ENCODE measurements around the gene TNN. TPM values are rescaled to one million over a fixed set of nuclear protein-coding genes. Genes with fewer than 3 reads are reported as not detected.
"Not testable (repeated sequence)": the region's sequence is repeated elsewhere in the genome, so short reads cannot be mapped to it uniquely, and the experiment has no call there.

The TNN gene
- total RNA-seq, 1 donor from 2014 or later = not detected

- intact Hi-C loops (cut with micrococcal nuclease) = no loop called here
- Mint-ChIP-seq H3K4me3 (ENCODE audit: low read depth) (no peak overlapping the region), H3K27ac (no peak overlapping the region), H3K27me3 (ENCODE audit: low read depth) (peaks cover 31% of the 10 kb centered on the region), H3K9me3 (no peaks in the 10 kb centered on the region), H3K4me1 (ENCODE audit: low read depth) (no peaks in the 10 kb centered on the region), H3K36me3 (ENCODE audit: low read depth) (no peaks in the 10 kb centered on the region)
- DNase-seq (ENCODE audit: low spot score) = no peak
Measured at GRCh38 chr1:175043824-175044223, 23.8 kb upstream of the TNN start.

GRCh38 chr1:175044591-175044990 is 23.0 kb upstream of the TNN start:
- intact Hi-C loops (cut with micrococcal nuclease); H3K27ac Mint-ChIP-seq: not testable (repeated sequence)
- peaks cover 32% of the 10 kb centered on the region for H3K27me3 Mint-ChIP-seq (ENCODE audit: low read depth)

GRCh38 chr1:175045097-175045496 is 22.5 kb upstream of the TNN start:
- H3K27me3 Mint-ChIP-seq (ENCODE audit: low read depth) = peaks cover 30% of the 10 kb centered on the region
- H3K4me3 Mint-ChIP-seq (ENCODE audit: low read depth) = no peak overlapping the region
- no peak overlapping the region for H3K27ac Mint-ChIP-seq
- no peak for DNase-seq (ENCODE audit: low spot score)
- H3K36me3 Mint-ChIP-seq (ENCODE audit: low read depth) = no peaks in the 10 kb centered on the region
- intact Hi-C loops (cut with micrococcal nuclease) = no loop called here
- no peaks in the 10 kb centered on the region for H3K4me1 Mint-ChIP-seq (ENCODE audit: low read depth)
- H3K9me3 Mint-ChIP-seq = no peaks in the 10 kb centered on the region

More at GRCh38 chr1:175044591-175044990, 23.0 kb upstream of the TNN start:
- H3K9me3 Mint-ChIP-seq; H3K4me1 Mint-ChIP-seq (ENCODE audit: low read depth); H3K36me3 Mint-ChIP-seq (ENCODE audit: low read depth); DNase-seq (ENCODE audit: low spot score); H3K4me3 Mint-ChIP-seq (ENCODE audit: low read depth): not testable (repeated sequence)

- no peak overlapping the region for H3K4me3 Mint-ChIP-seq (ENCODE audit: low read depth)
- intact Hi-C loops (cut with micrococcal nuclease) = no loop called here
- no peaks in the 10 kb centered on the region for H3K4me1 Mint-ChIP-seq (ENCODE audit: low read depth)
- peaks cover 30% of the 10 kb centered on the region for H3K27me3 Mint-ChIP-seq (ENCODE audit: low read depth)
- H3K36me3 Mint-ChIP-seq (ENCODE audit: low read depth) = no peaks in the 10 kb centered on the region
- no peak for DNase-seq (ENCODE audit: low spot score)
- no peak overlapping the region for H3K27ac Mint-ChIP-seq
- H3K9me3 Mint-ChIP-seq = no peaks in the 10 kb centered on the region
Measured at GRCh38 chr1:175045519-175045918, 22.1 kb upstream of the TNN start.

GRCh38 chr1:175050992-175051391 is 16.6 kb upstream of the TNN start:
- Mint-ChIP-seq H3K9me3 (no peaks in the 10 kb centered on the region), H3K4me3 (ENCODE audit: low read depth) (no peak overlapping the region)

GRCh38 chr1:175054736-175055135 is 12.9 kb upstream of the TNN start:
- H3K4me3 Mint-ChIP-seq (ENCODE audit: low read depth) = no peak overlapping the region
- H3K4me1 Mint-ChIP-seq (ENCODE audit: low read depth) = peaks cover 4% of the 10 kb centered on the region
- H3K27ac Mint-ChIP-seq = no peak overlapping the region
- peaks cover 15% of the 10 kb centered on the region for H3K27me3 Mint-ChIP-seq (ENCODE audit: low read depth)
- H3K9me3 Mint-ChIP-seq = no peaks in the 10 kb centered on the region
- no peaks in the 10 kb centered on the region for H3K36me3 Mint-ChIP-seq (ENCODE audit: low read depth)
- no peak for DNase-seq (ENCODE audit: low spot score)
- intact Hi-C loops (cut with micrococcal nuclease) = no loop called here

More at GRCh38 chr1:175050992-175051391, 16.6 kb upstream of the TNN start:
- H3K27ac Mint-ChIP-seq = no peak overlapping the region
- no peak for DNase-seq (ENCODE audit: low spot score)
- intact Hi-C loops (cut with micrococcal nuclease) = no loop called here
- no peaks in the 10 kb centered on the region for H3K36me3 Mint-ChIP-seq (ENCODE audit: low read depth)
- peaks cover 2% of the 10 kb centered on the region for H3K4me1 Mint-ChIP-seq (ENCODE audit: low read depth)
- H3K27me3 Mint-ChIP-seq (ENCODE audit: low read depth) = peaks cover 31% of the 10 kb centered on the region

- H3K4me1 Mint-ChIP-seq (ENCODE audit: low read depth) = peaks cover 3% of the 10 kb centered on the region
- no peak for DNase-seq (ENCODE audit: low spot score)
- intact Hi-C loops (cut with micrococcal nuclease) = no loop called here
- no peak overlapping the region for H3K4me3 Mint-ChIP-seq (ENCODE audit: low read depth)
- H3K36me3 Mint-ChIP-seq (ENCODE audit: low read depth) = no peaks in the 10 kb centered on the region
- no peak overlapping the region for H3K27ac Mint-ChIP-seq
- no peaks in the 10 kb centered on the region for H3K9me3 Mint-ChIP-seq
- peaks cover 25% of the 10 kb centered on the region for H3K27me3 Mint-ChIP-seq (ENCODE audit: low read depth)
Measured at GRCh38 chr1:175062339-175062738, 5.3 kb upstream of the TNN start.

- H3K27ac Mint-ChIP-seq = no peak overlapping the region
- H3K4me1 Mint-ChIP-seq (ENCODE audit: low read depth) = no peaks in the 10 kb centered on the region
- H3K4me3 Mint-ChIP-seq (ENCODE audit: low read depth) = no peak overlapping the region
- no peak for DNase-seq (ENCODE audit: low spot score)
- peaks cover 25% of the 10 kb centered on the region for H3K27me3 Mint-ChIP-seq (ENCODE audit: low read depth)
- intact Hi-C loops (cut with micrococcal nuclease) = no loop called here
- no peaks in the 10 kb centered on the region for H3K36me3 Mint-ChIP-seq (ENCODE audit: low read depth)
- H3K9me3 Mint-ChIP-seq = no peaks in the 10 kb centered on the region
Measured at GRCh38 chr1:175062858-175063257, 4.8 kb upstream of the TNN start.

- H3K27ac Mint-ChIP-seq = no peak overlapping the region
- no peaks in the 10 kb centered on the region for H3K36me3 Mint-ChIP-seq (ENCODE audit: low read depth)
- no peak overlapping the region for H3K4me3 Mint-ChIP-seq (ENCODE audit: low read depth)
- H3K27me3 Mint-ChIP-seq (ENCODE audit: low read depth) = peaks cover 12% of the 10 kb centered on the region
- peaks cover 33% of the 10 kb centered on the region for H3K4me1 Mint-ChIP-seq (ENCODE audit: low read depth)
- intact Hi-C loops (cut with micrococcal nuclease) = loop anchor here (5.0 kb wide), 1 partner anchor 44 kb away; no protein-coding TSS in a partner anchor
- no peak for DNase-seq (ENCODE audit: low spot score)
- no peaks in the 10 kb centered on the region for H3K9me3 Mint-ChIP-seq
Measured at GRCh38 chr1:175070818-175071217, 3.2 kb downstream of the TNN start.

GRCh38 chr1:175071276-175071943 is 3.8 kb downstream of the TNN start:
- peaks cover 6% of the 10 kb centered on the region for H3K27me3 Mint-ChIP-seq (ENCODE audit: low read depth)
- no peaks in the 10 kb centered on the region for H3K9me3 Mint-ChIP-seq
- H3K4me1 Mint-ChIP-seq (ENCODE audit: low read depth) = peaks cover 37% of the 10 kb centered on the region
- intact Hi-C loops (cut with micrococcal nuclease) = loop anchor here (5.0 kb wide), 1 partner anchor 44 kb away; no protein-coding TSS in a partner anchor
- no peak for DNase-seq (ENCODE audit: low spot score)
- no peaks in the 10 kb centered on the region for H3K36me3 Mint-ChIP-seq (ENCODE audit: low read depth)
- H3K27ac Mint-ChIP-seq = no peak overlapping the region
- H3K4me3 Mint-ChIP-seq (ENCODE audit: low read depth) = no peak overlapping the region

- H3K4me3 Mint-ChIP-seq (ENCODE audit: low read depth) = no peak overlapping the region
- H3K4me1 Mint-ChIP-seq (ENCODE audit: low read depth) = peaks cover 37% of the 10 kb centered on the region
- no peaks in the 10 kb centered on the region for H3K9me3 Mint-ChIP-seq
- no peak overlapping the region for H3K27ac Mint-ChIP-seq
- intact Hi-C loops (cut with micrococcal nuclease) = loop anchor here (5.0 kb wide), 1 partner anchor 45 kb away; no protein-coding TSS in a partner anchor
- DNase-seq (ENCODE audit: low spot score) = no peak
- no peaks in the 10 kb centered on the region for H3K36me3 Mint-ChIP-seq (ENCODE audit: low read depth)
- peaks cover 2% of the 10 kb centered on the region for H3K27me3 Mint-ChIP-seq (ENCODE audit: low read depth)
Measured at GRCh38 chr1:175072099-175072951, 4.7 kb downstream of the TNN start.

GRCh38 chr1:175073061-175073460 is 5.4 kb downstream of the TNN start:
- H3K36me3 Mint-ChIP-seq (ENCODE audit: low read depth) = no peaks in the 10 kb centered on the region
- no peak for DNase-seq (ENCODE audit: low spot score)
- intact Hi-C loops (cut with micrococcal nuclease) = loop anchor here (5.0 kb wide), 1 partner anchor 46 kb away; no protein-coding TSS in a partner anchor

GRCh38 chr1:175073633-175074032 is 6.0 kb downstream of the TNN start:
- Mint-ChIP-seq H3K4me1 (ENCODE audit: low read depth) (peaks cover 37% of the 10 kb centered on the region), H3K27ac (no peak overlapping the region), H3K27me3 (ENCODE audit: low read depth) (no peaks in the 10 kb centered on the region), H3K9me3 (no peaks in the 10 kb centered on the region), H3K36me3 (ENCODE audit: low read depth) (no peaks in the 10 kb centered on the region), H3K4me3 (ENCODE audit: low read depth) (no peak overlapping the region)
- DNase-seq (ENCODE audit: low spot score) = no peak
- intact Hi-C loops (cut with micrococcal nuclease) = loop anchor here (5.0 kb wide), 1 partner anchor 46 kb away; no protein-coding TSS in a partner anchor

More at GRCh38 chr1:175073061-175073460, 5.4 kb downstream of the TNN start:
- H3K27me3 Mint-ChIP-seq (ENCODE audit: low read depth) = no peaks in the 10 kb centered on the region
- H3K9me3 Mint-ChIP-seq = no peaks in the 10 kb centered on the region
- peaks cover 37% of the 10 kb centered on the region for H3K4me1 Mint-ChIP-seq (ENCODE audit: low read depth)
- no peak overlapping the region for H3K4me3 Mint-ChIP-seq (ENCODE audit: low read depth)
- H3K27ac Mint-ChIP-seq = no peak overlapping the region

Measured in activated T-helper 2 cell treated with anti-CD3 and anti-CD28 coated beads, Interferon-gamma antibody, Interleukin-2, Interleukin-4, amounts not matched to agents 10 μg/mL and 5 μg/mL and 100 μg/mL, durations not matched to agents 14 hours and 24 hours and 36 hours (primary cell).